ENCODE results near the gene MAP4K4. TPM values are rescaled to one million over a fixed set of nuclear protein-coding genes. Genes with fewer than 3 reads are reported as not detected.

The MAP4K4 gene
- total RNA-seq, 1 donor from 2014 or later = 76.9 TPM

Other genes with a start within 250 kb of the MAP4K4 start
- gene RFX8, start 222.6 kb upstream of the MAP4K4 start, total RNA-seq = not detected